ENCODE data around the gene STX17.

GRCh38 chr9:99894826-99895225 is 11.6 kb upstream of the STX17 start:
- TF ChIP-seq CTCF (IDR thresholded peaks at IDR 0.05) (no peak), ZFX (IDR thresholded peaks at IDR 0.05; ENCODE audit: borderline replicate concordance) (no peak)
